Naive thymus-derived CD8-positive, alpha-beta T cell (primary cell): ENCODE results near the gene RABEP1. TPM values are rescaled to one million over a fixed set of nuclear protein-coding genes. Genes with fewer than 3 reads are reported as not detected.
A peak's percentile ranks its signal among the peaks of the same experiment; 100 is the strongest.

ENCODE experiments used
- ATAC-seq, 2 donors: fragments of 150-1000 bp; cut with Tn5 transposase in 1 of 2; sonication (Bioruptor Pico), chemical (Tn5 transposase) in 1 of 2; 1 replicate in 1 of 2; 2 replicates in 1 of 2; pipeline ENCODE4 v1.10.0; 2021; ENCODE audit warnings: mild to moderate bottlenecking in 2 of 2, moderate library complexity in 2 of 2
- POLR2A ChIA-PET: fragments of 350-600 bp; sonication (Branson Sonifier 250); formaldehyde crosslinking; loops from one replicate; lab custom pipeline; 2021; ENCODE audit warnings: antibody characterized with exemption; lab: Charles Lee
- DNase-seq, 10 donors: peaks; one replicate each; pipeline versions ENCODE4 v3.0.0 to v3.0.0-alpha.2; 2020 to 2022
- H3K27ac Mint-ChIP-seq, 10 donors: one replicate each; pipeline ENCODE4 v1.8.0; 2020 to 2022; ENCODE audit warnings: mild to moderate bottlenecking in 10 of 10, mixed read lengths in 10 of 10, moderate library complexity in 4 of 10, inconsistent platforms in 1 of 10
- H3K27me3 Mint-ChIP-seq, 5 donors: one replicate each; pipeline ENCODE4 v1.8.0; 2021 to 2022; ENCODE audit warnings: mixed read lengths in 5 of 5
- H3K36me3 Mint-ChIP-seq, 3 donors: one replicate each; pipeline ENCODE4 v1.8.0; 2020 to 2022; ENCODE audit warnings: mixed read lengths in 3 of 3, mild to moderate bottlenecking in 2 of 3, inconsistent platforms in 1 of 3
- H3K4me1 Mint-ChIP-seq, 4 donors: one replicate each; pipeline ENCODE4 v1.8.0; 2021 to 2022; ENCODE audit warnings: mixed read lengths in 4 of 4
- H3K4me3 Mint-ChIP-seq, 10 donors: one replicate each; pipeline ENCODE4 v1.8.0; 2020 to 2022; ENCODE audit warnings: mild to moderate bottlenecking in 10 of 10, mixed read lengths in 10 of 10, moderate library complexity in 6 of 10, inconsistent platforms in 1 of 10
- H3K9me3 Mint-ChIP-seq, 9 donors: one replicate each; pipeline ENCODE4 v1.8.0; 2020 to 2022; ENCODE audit warnings: mixed read lengths in 9 of 9, mild to moderate bottlenecking in 3 of 9, inconsistent platforms in 1 of 9, moderate library complexity in 1 of 9
- polyA plus RNA-seq, 3 donors: library from polyadenylated mRNA; unstranded; fragments of 300-500 nt; fragmentation: Illumina TruSeq; gene quantifications; one replicate each; pipeline ENCODE4 v1.2.3, GENCODE V29; 2021
- total RNA-seq, 8 experiments: library from RNA in 2 of 8; stranded (reverse) in 2 of 8; gene quantifications; one replicate each; pipeline ENCODE4 v1.2.3 and lab custom pipeline; 2021 to 2026

RABEP1 gene
- total and polyA plus RNA-seq, 5 experiments from 2014 or later: 23.5 to 58.6 (median 32.7) TPM

DNA sequence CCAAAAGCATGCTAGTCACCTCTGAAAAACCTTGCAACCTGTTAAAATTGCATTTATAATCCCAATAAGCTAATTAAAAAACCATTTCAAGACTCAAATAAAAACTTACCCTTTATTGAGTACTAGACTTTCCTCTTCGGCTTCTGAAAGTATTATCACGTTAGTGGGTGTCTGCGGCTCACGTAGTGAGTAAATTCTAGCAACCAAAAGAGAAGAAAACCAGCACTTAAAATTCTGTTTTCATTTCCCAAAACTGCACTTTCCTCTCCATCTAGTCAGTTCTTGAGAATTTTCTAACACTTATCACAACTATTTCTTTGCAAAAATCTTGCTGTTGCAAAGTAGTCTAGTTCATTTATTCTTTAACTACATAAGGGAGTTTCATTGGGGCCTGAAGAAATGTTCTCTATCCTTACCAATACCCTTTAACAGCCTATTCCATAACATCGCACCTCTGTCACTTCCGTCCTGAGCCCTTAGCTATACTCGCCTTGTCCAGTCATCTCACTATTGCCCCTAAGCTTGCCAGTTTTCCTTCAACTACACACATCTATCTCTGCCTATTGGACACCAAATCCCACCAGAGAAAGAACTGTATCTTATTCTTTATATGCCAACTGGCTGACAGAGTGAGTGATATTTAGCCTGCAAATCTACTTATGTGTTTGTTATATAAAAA is 128.6 kb downstream of the RABEP1 start:
- Mint-ChIP-seq H3K27ac (peak overlapping the region in 3 of 10 donors; percentile 4 to 67 (median 42)), H3K27me3 (no peaks in the 10 kb centered on the region), H3K4me1 (peaks cover 14 to 38% (median 34%) of the 10 kb centered on the region in 4 donors), H3K4me3 (peak overlapping the region in 1 of 10 donors; percentile 46), H3K36me3 (peaks cover 0 to 61% (median 27%) of the 10 kb centered on the region in 3 donors), H3K9me3 (no peaks in the 10 kb centered on the region)
- ATAC-seq (no peak), DNase-seq (no peak)
- POLR2A ChIA-PET: interaction anchor here (0.6 kb wide), 1 partner anchor 142 kb away, joined by 4 read pairs; no protein-coding TSS in a partner anchor

DNA sequence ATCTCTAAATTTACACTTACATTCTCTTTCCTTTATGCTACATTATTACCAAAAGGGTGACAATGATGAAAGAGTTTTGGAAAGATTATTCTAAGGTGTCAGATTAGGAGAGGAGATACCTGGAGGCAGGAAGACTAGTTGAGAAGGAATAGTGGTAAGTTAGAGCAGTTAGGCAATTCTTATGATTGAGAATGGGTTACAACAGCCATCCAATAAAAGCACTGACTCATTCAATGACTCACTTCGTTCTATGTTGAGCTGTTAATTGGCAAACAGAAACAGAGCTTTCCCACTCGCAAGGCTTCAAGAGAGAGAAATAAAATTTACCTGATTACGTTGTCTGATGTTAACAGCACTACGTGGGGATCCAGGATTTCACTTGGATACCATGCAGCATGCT is 131.6 kb downstream of the RABEP1 start:
- Mint-ChIP-seq H3K9me3 (no peaks in the 10 kb centered on the region), H3K27me3 (no peaks in the 10 kb centered on the region), H3K4me1 (peaks cover 17 to 56% (median 50%) of the 10 kb centered on the region in 4 donors), H3K27ac (no peak overlapping the region), H3K4me3 (no peak overlapping the region), H3K36me3 (peaks cover 0 to 80% (median 28%) of the 10 kb centered on the region in 3 donors)
- DNase-seq (no peak), ATAC-seq (no peak)
- POLR2A ChIA-PET: interaction anchor here (1.8 kb wide), 1 partner anchor 9 kb away, joined by 4 read pairs; no protein-coding TSS in a partner anchor

DNA sequence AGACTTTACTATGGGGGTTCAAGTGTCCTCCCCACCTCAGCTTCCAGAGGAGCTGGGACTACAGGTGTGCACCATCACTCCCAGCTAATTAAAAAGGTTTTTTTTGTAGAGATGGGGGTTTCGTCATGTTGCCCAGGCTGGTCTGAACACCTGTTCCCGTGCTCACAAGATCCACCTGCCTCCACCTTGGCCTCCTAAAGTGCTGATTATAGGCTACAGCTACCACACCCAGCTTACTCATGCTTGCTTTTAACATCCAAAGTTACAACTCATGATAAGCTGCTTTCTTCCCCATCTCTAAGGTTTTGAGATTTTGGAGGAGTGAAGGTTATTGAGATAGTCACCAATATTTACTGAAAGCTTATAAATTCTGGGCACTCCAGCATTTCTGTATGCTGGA is 134.8 kb downstream of the RABEP1 start:
- H3K27ac Mint-ChIP-seq: peak overlapping the region; percentile 6 to 77 (median 60)
- H3K4me1 Mint-ChIP-seq: peaks cover 16 to 68% (median 50%) of the 10 kb centered on the region in 4 donors
- DNase-seq: no peak
- POLR2A ChIA-PET: interaction anchor here (1.5 kb wide), 1 partner anchor 167 kb away, joined by 3 read pairs; the partner anchor contains the start of gene NLRP1
- H3K4me3 Mint-ChIP-seq: peak overlapping the region; percentile 30 to 90 (median 58)
- no peaks in the 10 kb centered on the region for H3K9me3 Mint-ChIP-seq
- peaks cover 0 to 66% (median 14%) of the 10 kb centered on the region in 3 donors for H3K36me3 Mint-ChIP-seq
- H3K27me3 Mint-ChIP-seq: no peaks in the 10 kb centered on the region
- no peak for ATAC-seq

DNA sequence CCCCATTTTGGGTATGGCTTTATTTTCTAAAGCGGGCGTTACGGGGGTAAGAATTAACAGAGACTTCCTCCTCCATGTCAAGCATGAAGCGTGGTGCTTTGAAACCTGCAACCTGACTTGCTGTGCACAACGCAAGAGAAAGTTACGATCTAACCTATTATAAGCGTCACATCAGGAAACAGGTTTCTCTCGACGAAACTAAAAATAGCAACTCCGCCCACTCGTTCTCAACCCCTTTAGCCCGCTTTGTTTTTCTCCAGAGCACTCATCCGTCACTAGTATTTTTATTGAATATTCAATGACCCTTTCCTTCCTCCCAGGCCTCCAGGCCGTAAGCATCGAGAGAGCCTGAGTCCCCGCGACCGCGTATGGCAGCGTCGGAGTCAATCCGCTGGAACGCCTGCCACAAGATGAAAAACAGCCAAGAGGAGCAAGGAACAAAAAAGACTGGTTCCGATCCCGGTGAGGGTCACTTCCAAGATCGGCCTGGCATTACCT is 136.8 kb downstream of the RABEP1 start:
- POLR2A ChIA-PET: interaction anchor here (0.6 to 2.4 kb wide), 14 partner anchors 13 to 479 kb away, joined by 3 to 19 read pairs (median 6); partner anchors contain the start of genes C1QBP, DERL2, DHX33 and MIS12
- DNase-seq (peak; percentile 29 to 85 (median 72)), ATAC-seq (peak; percentile 39 to 52)
- H3K36me3 Mint-ChIP-seq: peaks cover 0 to 60% (median 7%) of the 10 kb centered on the region in 3 donors
- H3K4me3 Mint-ChIP-seq: peak overlapping the region; percentile 90 to 100 (median 99)
- peaks cover 10 to 63% (median 38%) of the 10 kb centered on the region in 4 donors for H3K4me1 Mint-ChIP-seq
- H3K27me3 Mint-ChIP-seq: no peaks in the 10 kb centered on the region
- no peaks in the 10 kb centered on the region for H3K9me3 Mint-ChIP-seq
- peak overlapping the region; percentile 92 to 100 (median 99) for H3K27ac Mint-ChIP-seq

DNA sequence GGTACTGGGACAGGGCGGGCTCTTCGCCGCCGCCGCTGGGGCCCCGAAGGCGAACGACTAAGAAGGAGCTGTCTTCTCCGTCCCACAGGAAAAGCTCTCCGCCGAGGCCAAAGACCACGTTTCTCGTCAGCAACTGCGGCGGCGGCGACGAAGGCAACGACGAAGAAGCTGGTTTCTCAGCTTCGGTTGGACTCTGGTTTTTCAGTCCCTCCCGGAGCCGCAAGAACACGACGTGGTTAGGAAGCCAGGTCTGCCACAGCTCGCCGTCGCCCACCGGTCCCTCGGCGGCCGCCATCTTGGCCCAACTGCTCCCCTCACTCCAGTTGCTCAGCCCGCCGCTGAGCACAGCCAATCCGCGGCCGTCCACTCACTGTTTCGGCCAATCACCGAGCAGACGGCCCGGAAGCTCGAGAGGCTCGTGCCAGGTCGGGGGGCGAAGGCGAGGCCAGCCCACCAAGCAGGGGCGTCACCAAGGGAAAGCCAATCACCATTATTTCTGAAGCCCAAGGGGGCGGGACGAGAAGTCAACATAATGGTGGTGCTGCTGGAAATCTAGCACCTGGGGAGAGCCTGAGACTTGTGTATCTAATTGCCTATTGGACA is 137.4 kb downstream of the RABEP1 start, which contains the start of gene NUP88:
Gene NUP88, minus strand, starts transcription at position 307 of the 603 bp plus-strand sequence. Its CDS starts 12 bp downstream, at position 295.
- ATAC-seq (peak; percentile 89 to 91), DNase-seq (peak; percentile 91 to 98 (median 96))
- H3K9me3 Mint-ChIP-seq: no peaks in the 10 kb centered on the region
- peaks cover 0 to 60% (median 7%) of the 10 kb centered on the region in 3 donors for H3K36me3 Mint-ChIP-seq
- H3K27ac Mint-ChIP-seq: peak within 1 kb of the TSS; percentile 92 to 100 (median 99)
- no peaks in the 10 kb centered on the region for H3K27me3 Mint-ChIP-seq
- H3K4me1 Mint-ChIP-seq: peaks cover 10 to 62% (median 38%) of the 10 kb centered on the region in 4 donors
- H3K4me3 Mint-ChIP-seq: peak within 1 kb of the TSS; percentile 90 to 100 (median 99)
- POLR2A ChIA-PET: interaction anchor here (0.6 to 2.4 kb wide), 13 partner anchors 13 to 479 kb away, joined by 3 to 19 read pairs (median 8); partner anchors contain the start of genes C1QBP, DERL2, DHX33 and MIS12

DNA sequence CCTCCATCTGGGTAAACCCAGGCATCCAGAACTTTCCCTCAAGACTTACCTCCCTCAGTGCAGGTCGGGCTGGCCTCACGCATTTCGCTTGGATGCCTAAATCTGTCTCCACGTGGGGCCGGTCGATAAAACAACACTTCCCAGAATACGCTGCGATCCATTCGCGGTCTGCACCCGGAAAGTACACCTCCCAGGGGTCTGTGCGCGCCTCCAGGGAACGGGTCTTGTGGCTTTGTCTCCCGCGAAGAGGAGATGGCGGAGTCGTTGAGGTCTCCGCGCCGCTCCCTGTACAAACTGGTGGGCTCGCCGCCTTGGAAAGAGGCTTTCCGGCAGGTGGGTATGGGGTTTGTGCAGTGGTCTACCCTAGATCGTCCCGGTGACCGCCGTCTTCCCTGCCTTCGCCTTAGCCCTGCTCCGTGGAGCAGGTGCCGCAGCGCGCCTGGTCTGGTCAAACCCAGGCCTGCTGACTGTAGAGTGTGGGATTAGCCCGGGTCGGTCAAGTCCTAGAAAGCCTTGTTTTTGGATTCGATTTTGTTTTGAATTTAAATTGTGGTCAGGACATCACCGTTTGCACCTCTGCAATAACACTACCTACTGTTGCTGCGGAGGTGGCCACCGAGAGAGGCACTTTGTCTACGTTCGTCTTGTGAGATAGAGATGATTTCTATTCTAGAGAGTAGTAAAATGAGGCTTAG is 138.0 kb downstream of the RABEP1 start, which contains the start of gene RPAIN:
Gene RPAIN, plus strand, starts transcription at position 224 of the 695 bp plus-strand sequence. Its CDS starts 29 bp downstream, at position 253.
- Mint-ChIP-seq H3K4me1 (peaks cover 10 to 62% (median 38%) of the 10 kb centered on the region in 4 donors), H3K27me3 (no peaks in the 10 kb centered on the region), H3K27ac (peak within 1 kb of the TSS; percentile 92 to 100 (median 99)), H3K4me3 (peak within 1 kb of the TSS; percentile 90 to 100 (median 99)), H3K9me3 (no peaks in the 10 kb centered on the region), H3K36me3 (peaks cover 0 to 61% (median 10%) of the 10 kb centered on the region in 3 donors)
- POLR2A ChIA-PET: interaction anchor here (1.0 to 2.4 kb wide), 9 partner anchors 12 to 480 kb away, joined by 3 to 19 read pairs (median 8); partner anchors contain the start of genes C1QBP, DERL2, DHX33 and MIS12
- peak in 7 of 10 donors; percentile 69 to 90 (median 80) for DNase-seq
- ATAC-seq: peak; percentile 72 to 74

DNA sequence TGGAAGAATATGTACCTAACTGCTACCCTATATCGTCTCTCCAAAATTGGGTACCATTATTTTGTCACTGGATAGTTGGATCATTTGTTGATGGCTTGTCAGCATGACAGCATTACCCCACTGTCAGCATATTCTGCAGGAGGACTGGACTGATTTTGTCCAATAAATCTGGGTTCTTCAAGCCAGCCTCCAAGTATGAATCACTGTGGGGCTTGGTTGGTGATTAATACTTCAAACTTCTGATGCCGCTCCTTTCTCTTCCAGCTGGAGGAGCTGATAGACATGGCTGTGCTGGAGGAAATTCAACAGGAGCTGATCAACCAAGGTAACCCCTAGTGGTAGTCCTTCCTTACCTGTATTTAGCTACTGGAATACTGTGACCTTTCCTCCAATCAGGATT is 140.4 kb downstream of the RABEP1 start:
- Mint-ChIP-seq H3K4me1 (peaks cover 8 to 48% (median 31%) of the 10 kb centered on the region in 4 donors), H3K27ac (no peak overlapping the region), H3K36me3 (peaks cover 0 to 59% (median 12%) of the 10 kb centered on the region in 3 donors), H3K4me3 (peak overlapping the region in 1 of 10 donors; percentile 14), H3K27me3 (no peaks in the 10 kb centered on the region), H3K9me3 (no peaks in the 10 kb centered on the region)
- POLR2A ChIA-PET: interaction anchor here (0.6 kb wide), 1 partner anchor 30 kb away, joined by 4 read pairs; no protein-coding TSS in a partner anchor
- no peak for ATAC-seq
- no peak for DNase-seq

DNA sequence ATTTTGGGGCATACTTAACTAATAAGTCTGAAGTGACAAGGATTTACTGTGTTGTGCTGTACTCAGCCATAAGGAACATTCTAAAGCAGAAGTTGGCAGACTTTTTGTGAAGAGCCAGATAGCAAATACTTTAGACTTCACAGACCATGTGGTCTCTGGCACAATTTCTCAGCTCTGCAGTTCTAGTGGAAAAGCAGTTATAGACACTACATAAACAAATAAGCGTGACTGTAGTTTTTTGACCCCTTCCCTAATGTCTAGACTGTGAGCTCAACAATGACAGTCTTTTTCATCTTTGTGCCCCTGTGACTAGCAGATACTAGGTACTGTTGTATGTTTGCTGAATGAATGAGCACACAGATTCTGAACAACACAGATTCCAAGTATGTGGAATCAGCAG is 142.8 kb downstream of the RABEP1 start:
- Mint-ChIP-seq H3K4me1 (peaks cover 8 to 34% (median 26%) of the 10 kb centered on the region in 4 donors), H3K36me3 (peaks cover 0 to 75% (median 12%) of the 10 kb centered on the region in 3 donors), H3K27ac (peak overlapping the region in 1 of 10 donors; percentile 52), H3K9me3 (no peaks in the 10 kb centered on the region), H3K4me3 (no peak overlapping the region), H3K27me3 (no peaks in the 10 kb centered on the region)
- POLR2A ChIA-PET: interaction anchor here (0.7 kb wide), 1 partner anchor 117 kb away, joined by 4 read pairs; no protein-coding TSS in a partner anchor
- ATAC-seq (no peak), DNase-seq (no peak)

DNA sequence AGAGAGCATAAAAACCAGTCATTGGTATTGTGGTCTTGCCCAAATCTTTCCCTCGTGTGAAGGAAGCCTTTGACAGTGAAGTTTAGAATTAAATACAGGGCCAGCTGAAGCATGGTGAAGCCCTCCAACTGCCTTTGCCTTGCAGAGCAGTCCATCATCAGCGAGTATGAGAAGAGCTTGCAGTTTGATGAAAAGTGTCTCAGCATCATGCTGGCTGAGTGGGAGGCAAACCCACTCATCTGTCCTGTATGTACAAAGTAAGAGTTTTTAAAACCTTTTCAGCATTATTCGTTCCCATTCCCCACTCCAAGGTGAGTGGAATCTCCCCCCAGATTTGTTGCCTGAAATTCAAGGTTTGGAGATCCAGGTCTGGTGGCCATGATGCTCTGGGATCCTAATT is 143.7 kb downstream of the RABEP1 start:
- H3K27ac Mint-ChIP-seq: peak overlapping the region in 1 of 10 donors; percentile 21
- peaks cover 4 to 83% (median 17%) of the 10 kb centered on the region in 3 donors for H3K36me3 Mint-ChIP-seq
- POLR2A ChIA-PET: interaction anchor here (1.7 kb wide), 1 partner anchor 13 kb away, joined by 4 read pairs; the partner anchor contains the start of gene C1QBP
- H3K9me3 Mint-ChIP-seq: no peaks in the 10 kb centered on the region
- H3K4me1 Mint-ChIP-seq: peaks cover 9 to 29% (median 19%) of the 10 kb centered on the region in 4 donors
- no peak overlapping the region for H3K4me3 Mint-ChIP-seq
- DNase-seq: no peak
- no peaks in the 10 kb centered on the region for H3K27me3 Mint-ChIP-seq
- no peak for ATAC-seq

DNA sequence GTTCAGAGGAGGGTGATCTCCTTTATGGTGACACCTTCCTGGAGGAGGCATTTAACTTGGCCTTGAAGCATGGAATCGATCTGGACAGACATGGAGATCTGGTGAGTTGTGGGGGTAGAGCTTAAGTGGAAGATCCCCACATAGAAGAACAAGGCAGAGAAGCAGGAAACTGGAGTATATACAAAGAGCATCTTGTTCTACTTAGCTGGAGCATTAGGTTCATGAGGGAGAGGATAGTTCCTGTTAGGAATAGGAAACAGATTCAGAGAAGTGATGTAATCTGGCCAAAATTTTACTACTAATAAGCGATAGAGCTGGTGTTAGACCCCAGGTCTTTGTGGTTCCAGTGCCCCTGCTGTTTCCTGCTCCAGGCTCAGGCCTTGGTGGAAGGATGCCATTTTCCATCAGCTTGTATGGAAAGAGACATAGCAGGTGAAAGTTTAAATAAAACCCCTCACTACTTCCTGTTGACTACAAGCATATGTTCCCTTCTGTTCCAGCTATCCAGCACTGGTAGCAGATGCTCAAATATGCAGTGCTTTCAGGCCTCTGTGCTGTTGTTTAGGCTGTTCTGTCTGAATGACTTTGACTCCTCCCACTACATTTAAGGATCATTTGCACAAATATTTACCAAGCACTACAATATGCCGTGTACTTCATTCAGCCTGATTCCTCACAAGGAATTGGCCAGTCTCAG is 147.3 kb downstream of the RABEP1 start:
- POLR2A ChIA-PET: interaction anchor here (0.9 kb wide), 1 partner anchor 11 kb away, joined by 4 read pairs; no protein-coding TSS in a partner anchor
- no peaks in the 10 kb centered on the region for H3K27me3 Mint-ChIP-seq
- no peaks in the 10 kb centered on the region for H3K9me3 Mint-ChIP-seq
- H3K36me3 Mint-ChIP-seq: peaks cover 5 to 90% (median 16%) of the 10 kb centered on the region in 3 donors
- no peak overlapping the region for H3K4me3 Mint-ChIP-seq
- ATAC-seq (no peak), DNase-seq (no peak)
- H3K27ac Mint-ChIP-seq: peak overlapping the region in 7 of 10 donors; percentile 4 to 83 (median 62)
- peaks cover 0 to 14% (median 3%) of the 10 kb centered on the region in 4 donors for H3K4me1 Mint-ChIP-seq
